Measurements from ENCODE around the gene MYL10.

- TF ChIP-seq, protein P1, sequence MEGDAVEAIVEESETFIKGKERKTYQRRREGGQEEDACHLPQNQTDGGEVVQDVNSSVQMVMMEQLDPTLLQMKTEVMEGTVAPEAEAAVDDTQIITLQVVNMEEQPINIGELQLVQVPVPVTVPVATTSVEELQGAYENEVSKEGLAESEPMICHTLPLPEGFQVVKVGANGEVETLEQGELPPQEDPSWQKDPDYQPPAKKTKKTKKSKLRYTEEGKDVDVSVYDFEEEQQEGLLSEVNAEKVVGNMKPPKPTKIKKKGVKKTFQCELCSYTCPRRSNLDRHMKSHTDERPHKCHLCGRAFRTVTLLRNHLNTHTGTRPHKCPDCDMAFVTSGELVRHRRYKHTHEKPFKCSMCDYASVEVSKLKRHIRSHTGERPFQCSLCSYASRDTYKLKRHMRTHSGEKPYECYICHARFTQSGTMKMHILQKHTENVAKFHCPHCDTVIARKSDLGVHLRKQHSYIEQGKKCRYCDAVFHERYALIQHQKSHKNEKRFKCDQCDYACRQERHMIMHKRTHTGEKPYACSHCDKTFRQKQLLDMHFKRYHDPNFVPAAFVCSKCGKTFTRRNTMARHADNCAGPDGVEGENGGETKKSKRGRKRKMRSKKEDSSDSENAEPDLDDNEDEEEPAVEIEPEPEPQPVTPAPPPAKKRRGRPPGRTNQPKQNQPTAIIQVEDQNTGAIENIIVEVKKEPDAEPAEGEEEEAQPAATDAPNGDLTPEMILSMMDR (conservative IDR thresholded peaks at IDR 0.05; ENCODE audit: low read length), result no peak
- TF ChIP-seq EZH2phosphoT487 (IDR thresholded peaks at IDR 0.05; ENCODE audit: borderline replicate concordance, low read depth, low read length), result no peak
Measured at GRCh38 chr7:101617451-101618206, 11.5 kb downstream of the MYL10 start.
